GM21423 (cell line): ENCODE results near the gene TECPR1.

Experiments used
- ATAC-seq: cut with Tn5 transposase; IDR thresholded peaks from one replicate; pipeline ENCODE4 v1.9.1; 2021; ENCODE audit warnings: mild to moderate bottlenecking, moderate library complexity; ENCODE audit not compliant: unreplicated experiment

Gene TECPR1

DNA sequence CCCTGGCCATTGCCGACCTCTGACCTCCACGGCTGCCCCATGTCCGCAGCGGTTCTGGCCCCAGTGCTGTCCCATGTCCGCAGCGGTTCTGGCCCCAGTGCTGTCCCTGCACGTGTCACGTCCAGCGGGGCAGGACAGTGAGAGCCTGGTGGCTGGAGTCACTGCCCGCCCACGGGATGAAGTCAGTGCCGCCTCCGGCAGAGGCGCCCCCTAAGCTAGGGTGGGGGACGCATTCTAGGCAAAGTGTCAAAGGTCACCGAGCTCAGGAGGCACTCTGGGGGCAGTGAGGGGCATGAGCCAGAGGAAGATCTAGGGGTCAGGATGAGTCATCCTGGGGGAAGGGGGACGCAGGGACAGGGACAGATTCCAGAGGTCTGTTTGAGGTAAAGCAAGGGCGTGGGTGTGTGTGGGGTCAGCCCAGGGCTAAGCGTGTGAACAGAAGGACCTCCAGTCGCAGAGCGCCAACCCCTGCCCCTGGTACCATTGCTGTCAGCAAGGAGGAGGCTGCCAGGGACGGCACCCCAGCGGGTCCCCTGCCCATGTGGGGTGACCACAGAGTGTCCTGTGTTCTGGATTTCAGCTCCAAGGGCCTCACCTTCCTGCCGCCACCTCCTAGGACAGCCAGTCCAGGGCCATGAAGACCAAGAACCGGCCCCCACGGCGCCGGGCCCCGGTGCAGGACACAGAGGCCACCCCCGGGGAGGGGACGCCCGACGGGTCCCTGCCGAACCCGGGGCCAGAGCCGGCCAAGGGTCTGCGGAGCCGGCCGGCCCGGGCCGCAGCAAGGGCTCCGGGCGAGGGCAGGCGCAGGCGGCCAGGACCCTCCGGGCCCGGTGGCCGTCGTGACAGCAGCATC, 40.1 kb downstream of the TECPR1 start:
- no peak for ATAC-seq

GRCh38 chr7:98211221-98211675, 40.8 kb downstream of the TECPR1 start, which contains the start of gene BHLHA15:
TSS of gene BHLHA15 (plus strand) at chr7:98211439. CDS start at chr7:98212310, 871 bp downstream.
- ATAC-seq = no peak

DNA sequence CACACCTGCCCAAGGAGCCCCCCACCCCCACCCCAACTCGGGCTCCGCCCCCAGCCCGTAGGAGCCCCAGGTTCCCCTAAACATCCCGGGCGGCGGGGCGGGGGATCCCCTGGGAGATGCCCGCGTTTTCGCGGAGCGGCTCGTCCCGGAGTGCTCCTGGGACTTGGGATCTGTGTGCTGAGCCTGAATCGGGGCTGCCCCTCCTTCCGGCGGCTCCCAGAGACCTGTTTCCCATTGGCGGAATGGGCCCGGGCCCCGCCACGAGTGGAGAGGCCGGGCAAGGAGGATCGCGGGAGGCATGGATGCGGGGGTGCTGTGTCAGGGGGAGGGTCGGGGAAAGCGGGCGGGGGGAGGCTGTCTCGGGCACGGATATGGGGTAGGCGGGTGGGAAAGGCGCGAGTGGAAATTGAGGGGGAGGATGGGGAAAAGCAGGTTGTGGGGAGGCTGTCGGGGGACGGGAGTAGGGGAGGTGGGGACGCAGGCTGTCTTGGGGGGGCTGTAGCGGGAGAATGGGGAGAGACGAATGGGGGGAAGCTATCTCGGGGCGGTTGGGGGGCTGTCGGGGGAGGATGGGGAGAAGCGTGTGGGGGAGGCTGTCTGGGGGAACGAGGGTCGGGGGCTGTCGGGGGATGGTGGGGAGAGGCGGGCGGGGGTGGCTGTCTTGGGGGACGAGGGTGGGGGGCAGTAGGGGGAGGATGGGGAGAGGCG, 41.4 kb downstream of the TECPR1 start:
- no peak for ATAC-seq

- ATAC-seq = no peak
Observed at GRCh38 chr7:98209166-98209920, 42.7 kb downstream of the TECPR1 start.

GRCh38 chr7:98206451-98207330, 45.3 kb downstream of the TECPR1 start:
- no peak for ATAC-seq

DNA sequence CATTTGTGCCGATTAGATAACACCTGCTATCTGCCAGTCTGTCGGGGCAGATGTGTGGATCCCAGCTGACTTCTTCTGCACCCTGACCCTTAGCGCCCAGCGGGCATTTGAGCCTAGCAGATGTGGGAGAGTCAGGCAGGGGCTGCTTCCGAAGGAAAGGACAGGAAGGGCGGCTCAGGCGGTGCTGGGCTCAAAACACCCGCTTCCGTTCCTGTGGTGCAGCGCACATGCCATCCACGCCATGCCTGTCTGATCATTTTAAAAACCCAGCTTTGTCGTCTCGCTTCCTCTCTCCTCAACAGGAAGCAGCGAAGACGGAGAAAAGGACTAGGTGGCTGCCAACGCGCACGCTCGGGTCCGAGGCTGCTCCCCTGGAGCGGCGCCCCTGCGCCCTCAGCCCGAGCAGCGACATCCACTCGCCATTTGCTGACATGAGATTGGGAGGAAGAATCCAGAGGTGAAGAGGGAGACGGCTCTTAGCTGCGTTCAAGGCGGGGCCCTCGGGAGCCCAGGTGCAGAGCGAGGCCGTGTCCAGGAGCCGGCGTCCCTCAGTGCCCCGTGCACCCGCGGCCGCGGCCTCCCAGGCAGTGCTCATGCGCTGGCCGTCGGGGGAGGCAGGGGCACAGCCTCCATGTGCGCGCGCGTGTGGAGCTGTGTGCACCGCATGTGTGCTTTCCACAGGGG, 46.7 kb downstream of the TECPR1 start:
- ATAC-seq = no peak

DNA sequence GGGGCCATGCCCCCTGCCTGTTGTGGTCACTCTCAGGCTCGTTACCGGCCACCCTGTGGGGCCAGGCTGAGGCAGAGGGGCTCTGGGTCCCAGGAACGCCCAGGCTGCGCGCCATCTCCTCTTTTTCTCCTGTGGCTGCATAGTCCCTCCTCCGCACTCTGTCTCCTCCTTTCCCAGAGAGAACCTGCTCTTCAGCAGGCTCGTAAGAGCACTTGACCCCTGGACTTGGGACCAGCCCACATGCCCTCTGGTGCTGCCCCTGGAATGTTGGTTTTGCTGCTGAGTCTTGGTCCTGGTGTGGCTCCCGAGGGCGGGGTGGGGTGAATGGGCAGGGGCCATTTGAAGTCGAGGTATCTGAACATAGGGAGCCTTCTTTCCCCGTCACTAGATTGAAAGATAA, 47.4 kb downstream of the TECPR1 start:
- ATAC-seq = no peak

- ATAC-seq = no peak
Observed at GRCh38 chr7:98203964-98204605, 47.9 kb downstream of the TECPR1 start.

DNA sequence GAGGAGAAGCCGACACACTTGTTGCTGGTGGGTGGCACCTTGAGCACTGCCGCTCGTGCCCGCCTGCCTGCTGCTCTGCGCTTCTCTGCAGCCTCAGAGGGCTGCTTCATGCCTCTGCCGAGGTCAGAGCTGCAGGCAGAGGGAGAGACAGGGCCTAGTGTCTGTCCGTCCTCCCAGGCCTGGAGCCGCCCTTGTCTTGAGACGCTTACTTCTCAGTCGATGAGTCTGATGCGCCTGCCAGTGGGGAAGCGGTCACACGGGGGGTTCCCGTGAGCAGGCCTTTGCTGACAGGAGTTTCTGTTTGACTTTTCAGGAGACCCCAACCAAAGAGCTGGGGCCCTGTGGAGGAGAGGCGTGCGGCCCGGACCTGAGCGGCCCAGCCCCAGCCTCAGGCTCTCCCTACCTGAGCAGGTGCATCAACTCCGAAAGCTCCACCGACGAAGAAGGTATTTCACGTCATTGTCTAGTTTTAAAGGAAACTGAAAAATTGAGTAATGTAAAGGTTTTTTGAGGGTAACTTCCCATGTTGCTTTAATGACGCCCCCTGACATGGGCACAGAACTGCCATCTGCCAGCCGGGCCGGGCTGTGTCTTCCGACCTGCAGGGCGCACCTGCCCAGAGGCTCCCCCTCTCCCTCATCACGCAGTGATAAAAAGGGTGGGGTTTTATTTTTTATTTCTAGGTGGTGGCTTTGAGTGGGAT, 48.6 kb downstream of the TECPR1 start:
- ATAC-seq = no peak

- ATAC-seq = peak; percentile 93
Observed at GRCh38 chr7:98202367-98203195, 49.5 kb downstream of the TECPR1 start.

DNA sequence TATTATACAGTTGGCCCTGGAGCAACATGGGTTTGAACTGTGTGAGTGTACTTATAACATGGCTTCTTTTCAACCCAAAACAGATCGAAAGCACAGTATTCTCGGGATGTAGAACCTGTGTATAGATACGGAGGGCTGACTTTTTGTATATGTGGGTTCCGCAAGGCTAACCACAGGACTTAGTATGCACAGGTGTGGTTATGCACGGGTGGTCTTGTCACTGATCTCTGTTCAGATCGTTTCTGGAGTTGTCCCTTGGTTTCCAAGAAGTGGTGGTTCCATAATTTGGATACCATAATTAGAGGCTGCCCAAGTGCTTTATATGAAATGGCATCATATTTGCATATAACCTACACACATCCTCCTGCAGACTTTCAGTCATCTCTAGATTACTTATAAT, 51.7 kb downstream of the TECPR1 start:
- peak; percentile 49 for ATAC-seq

- no peak for ATAC-seq
Observed at GRCh38 chr7:98199131-98199530, 52.9 kb downstream of the TECPR1 start.

GRCh38 chr7:98196706-98197605, 55.1 kb downstream of the TECPR1 start:
- no peak for ATAC-seq

DNA sequence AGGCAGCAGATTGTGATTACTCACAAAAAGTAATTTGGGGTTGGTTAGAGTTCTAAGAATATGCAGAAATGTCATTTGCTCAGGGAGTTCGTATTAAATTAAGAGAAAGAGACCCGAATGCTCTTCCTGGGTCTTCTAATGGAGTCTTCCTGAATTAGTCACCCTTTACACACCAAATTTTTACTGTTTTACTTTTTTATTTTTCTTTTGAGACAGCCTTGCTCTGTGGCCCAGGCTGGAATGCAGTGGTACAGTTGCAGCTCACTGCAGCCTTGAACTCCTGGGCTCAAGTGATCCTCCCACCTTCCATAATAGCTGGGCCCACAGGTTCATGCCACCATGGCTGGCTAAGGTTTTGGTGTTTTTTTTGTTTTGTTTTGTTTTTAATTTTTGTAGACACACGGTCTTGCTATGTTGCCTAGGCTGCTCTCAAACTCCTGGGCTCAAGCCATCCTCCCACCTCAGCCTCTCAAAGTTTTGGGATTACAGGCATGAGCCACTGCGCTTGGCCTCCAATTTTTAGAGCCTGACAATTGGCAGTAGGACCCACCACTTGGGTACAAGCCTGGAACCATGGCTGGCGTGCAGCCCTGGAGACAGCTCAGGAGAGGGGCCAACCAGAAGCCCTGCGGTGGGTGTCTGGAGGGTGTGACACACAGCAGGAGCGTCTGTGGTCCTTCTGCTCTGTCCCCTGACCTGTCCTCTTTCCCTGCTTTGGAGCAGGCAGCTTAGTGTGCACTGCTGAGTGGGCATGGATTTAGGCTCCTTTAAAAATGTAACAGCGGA, 57.2 kb downstream of the TECPR1 start:
- no peak for ATAC-seq

DNA sequence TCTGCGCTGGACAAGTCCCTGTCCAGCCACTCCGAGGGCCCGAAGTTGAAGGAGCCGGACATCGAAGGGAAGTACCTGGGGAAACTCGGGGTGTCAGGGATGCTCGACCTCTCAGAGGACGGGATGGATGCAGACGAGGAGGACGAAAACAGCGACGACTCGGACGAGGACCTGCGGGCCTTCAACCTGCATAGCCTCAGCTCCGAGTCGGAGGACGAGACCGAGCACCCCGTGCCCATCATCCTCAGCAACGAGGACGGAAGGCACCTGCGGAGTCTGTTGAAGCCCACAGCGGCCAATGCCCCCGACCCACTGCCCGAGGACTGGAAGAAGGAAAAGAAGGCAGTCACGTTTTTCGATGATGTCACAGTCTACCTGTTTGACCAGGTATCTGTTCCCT, 57.8 kb downstream of the TECPR1 start:
- no peak for ATAC-seq
